ENCODE results near the gene RPL31.

The RPL31 gene

GRCh38 chr2:100995309-100996075 lies 6.6 kb upstream of the RPL31 start:
- ChIA-PET CTCF (no interaction called here), POLR2A (no interaction called here)
- no peaks in the 10 kb centered on the region for H3K36me3 ChIP-seq (ENCODE audit: control insufficient read depth in 4 of 4, insufficient read depth in 4 of 4, low read length in 3 of 4)
- no peak overlapping the region for H3K4me3 ChIP-seq (ENCODE audit: control insufficient read depth in 1 of 7, extremely low read depth in 1 of 7, insufficient read depth in 4 of 7, low read depth in 2 of 7, low read length in 6 of 7)
- H3K27ac ChIP-seq (ENCODE audit: insufficient read depth in 1 of 2, low read depth in 1 of 2, low read length in 2 of 2, poor library complexity in 1 of 2, severe bottlenecking in 2 of 2), result no peak overlapping the region
- no peak for DNase-seq
- H3K9me3 ChIP-seq (ENCODE audit: control extremely low read depth in 1 of 5, control insufficient read depth in 4 of 5, insufficient read depth in 2 of 5, low read depth in 1 of 5, low read length in 4 of 5), result no peaks in the 10 kb centered on the region
- WGBS (ENCODE audit: insufficient coverage), result 98% methylated on average over 18 of the region's 28 CpGs
- peaks cover 0 to 2% (median 0%) of the 10 kb centered on the region in 5 experiments for H3K27me3 ChIP-seq (replicated peaks in 2 of 5; ENCODE audit: control insufficient read depth in 4 of 5, insufficient read depth in 5 of 5, low read length in 4 of 5)
- no peaks in the 10 kb centered on the region for H3K4me1 ChIP-seq (ENCODE audit: control extremely low read depth in 1 of 4, control insufficient read depth in 4 of 4, insufficient read depth in 4 of 4, low read length in 3 of 4)

- no peak overlapping the region for H3K4me3 ChIP-seq (ENCODE audit: control insufficient read depth in 1 of 7, extremely low read depth in 1 of 7, insufficient read depth in 4 of 7, low read depth in 2 of 7, low read length in 6 of 7)
- no peak for DNase-seq
- H3K36me3 ChIP-seq (ENCODE audit: control insufficient read depth in 4 of 4, insufficient read depth in 4 of 4, low read length in 3 of 4), result no peaks in the 10 kb centered on the region
- WGBS (ENCODE audit: insufficient coverage), result 100% methylated on average over 3 of the region's 5 CpGs
- H3K27me3 ChIP-seq (replicated peaks in 2 of 5; ENCODE audit: control insufficient read depth in 4 of 5, insufficient read depth in 5 of 5, low read length in 4 of 5), result peaks cover 0 to 2% (median 0%) of the 10 kb centered on the region in 5 experiments
- ChIA-PET CTCF (no interaction called here), POLR2A (no interaction called here)
- H3K27ac ChIP-seq (ENCODE audit: insufficient read depth in 1 of 2, low read depth in 1 of 2, low read length in 2 of 2, poor library complexity in 1 of 2, severe bottlenecking in 2 of 2), result no peak overlapping the region
- H3K4me1 ChIP-seq (ENCODE audit: control extremely low read depth in 1 of 4, control insufficient read depth in 4 of 4, insufficient read depth in 4 of 4, low read length in 3 of 4), result peaks cover 0 to 7% (median 5%) of the 10 kb centered on the region in 4 experiments
- H3K9me3 ChIP-seq (ENCODE audit: control extremely low read depth in 1 of 5, control insufficient read depth in 4 of 5, insufficient read depth in 2 of 5, low read depth in 1 of 5, low read length in 4 of 5), result no peaks in the 10 kb centered on the region
These were observed 4.4 kb upstream of the RPL31 start for GRCh38 chr2:100997509-100998234.

GRCh38 chr2:100998235-100998573 lies 3.9 kb upstream of the RPL31 start:
- no peak for DNase-seq
- ChIA-PET POLR2A (no interaction called here), CTCF (interaction anchor here (0.9 kb wide), 1 partner anchor 39 kb away, joined by 3 read pairs; no protein-coding TSS in a partner anchor)
- H3K36me3 ChIP-seq (ENCODE audit: control insufficient read depth in 4 of 4, insufficient read depth in 4 of 4, low read length in 3 of 4), result peaks cover 0 to 5% (median 0%) of the 10 kb centered on the region in 4 experiments
- peaks cover 0 to 2% (median 0%) of the 10 kb centered on the region in 5 experiments for H3K27me3 ChIP-seq (replicated peaks in 2 of 5; ENCODE audit: control insufficient read depth in 4 of 5, insufficient read depth in 5 of 5, low read length in 4 of 5)
- H3K4me1 ChIP-seq (ENCODE audit: control extremely low read depth in 1 of 4, control insufficient read depth in 4 of 4, insufficient read depth in 4 of 4, low read length in 3 of 4), result peaks cover 5 to 12% (median 9%) of the 10 kb centered on the region in 4 experiments
- H3K27ac ChIP-seq (ENCODE audit: insufficient read depth in 1 of 2, low read depth in 1 of 2, low read length in 2 of 2, poor library complexity in 1 of 2, severe bottlenecking in 2 of 2), result no peak overlapping the region
- H3K4me3 ChIP-seq (ENCODE audit: control insufficient read depth in 1 of 7, extremely low read depth in 1 of 7, insufficient read depth in 4 of 7, low read depth in 2 of 7, low read length in 6 of 7), result no peak overlapping the region
- 100% methylated on average over 3 of the region's 6 CpGs for WGBS (ENCODE audit: insufficient coverage)
- H3K9me3 ChIP-seq (ENCODE audit: control extremely low read depth in 1 of 5, control insufficient read depth in 4 of 5, insufficient read depth in 2 of 5, low read depth in 1 of 5, low read length in 4 of 5), result no peaks in the 10 kb centered on the region

- ChIA-PET CTCF (no interaction called here), POLR2A (no interaction called here)
- Histone ChIP-seq H3K4me1 (ENCODE audit: control extremely low read depth in 1 of 4, control insufficient read depth in 4 of 4, insufficient read depth in 4 of 4, low read length in 3 of 4) (peaks cover 12 to 26% (median 19%) of the 10 kb centered on the region in 4 experiments), H3K9me3 (ENCODE audit: control extremely low read depth in 1 of 5, control insufficient read depth in 4 of 5, insufficient read depth in 2 of 5, low read depth in 1 of 5, low read length in 4 of 5) (no peaks in the 10 kb centered on the region), H3K36me3 (ENCODE audit: control insufficient read depth in 4 of 4, insufficient read depth in 4 of 4, low read length in 3 of 4) (peaks cover 5 to 23% (median 15%) of the 10 kb centered on the region in 4 experiments), H3K4me3 (ENCODE audit: control insufficient read depth in 1 of 7, extremely low read depth in 1 of 7, insufficient read depth in 4 of 7, low read depth in 2 of 7, low read length in 6 of 7) (no peak overlapping the region), H3K27ac (ENCODE audit: insufficient read depth in 1 of 2, low read depth in 1 of 2, low read length in 2 of 2, poor library complexity in 1 of 2, severe bottlenecking in 2 of 2) (no peak overlapping the region), H3K27me3 (replicated peaks in 2 of 5; ENCODE audit: control insufficient read depth in 4 of 5, insufficient read depth in 5 of 5, low read length in 4 of 5) (peaks cover 0 to 2% (median 0%) of the 10 kb centered on the region in 5 experiments)
- no CpG with 5 or more reads among the region's 2 CpGs for WGBS (ENCODE audit: insufficient coverage)
- DNase-seq, result no peak
These were observed 2.1 kb upstream of the RPL31 start for GRCh38 chr2:100999995-101000394.

- no peak for DNase-seq
- peak overlapping the region; percentile 92 to 98 (median 97) for H3K4me3 ChIP-seq (ENCODE audit: control insufficient read depth in 1 of 7, extremely low read depth in 1 of 7, insufficient read depth in 4 of 7, low read depth in 2 of 7, low read length in 6 of 7)
- peaks cover 0 to 2% (median 0%) of the 10 kb centered on the region in 5 experiments for H3K27me3 ChIP-seq (replicated peaks in 2 of 5; ENCODE audit: control insufficient read depth in 4 of 5, insufficient read depth in 5 of 5, low read length in 4 of 5)
- ChIA-PET CTCF (interaction anchor here (1.1 to 2.5 kb wide), 4 partner anchors 10 to 249 kb away, joined by 3 to 13 read pairs (median 4); no protein-coding TSS in a partner anchor), POLR2A (no interaction called here)
- WGBS (ENCODE audit: insufficient coverage), result under 1% methylated on average over 19 of the region's 26 CpGs
- peaks cover 18 to 50% (median 40%) of the 10 kb centered on the region in 4 experiments for H3K36me3 ChIP-seq (ENCODE audit: control insufficient read depth in 4 of 4, insufficient read depth in 4 of 4, low read length in 3 of 4)
- peak overlapping the region; percentile 89 to 95 for H3K27ac ChIP-seq (ENCODE audit: insufficient read depth in 1 of 2, low read depth in 1 of 2, low read length in 2 of 2, poor library complexity in 1 of 2, severe bottlenecking in 2 of 2)
- no peaks in the 10 kb centered on the region for H3K9me3 ChIP-seq (ENCODE audit: control extremely low read depth in 1 of 5, control insufficient read depth in 4 of 5, insufficient read depth in 2 of 5, low read depth in 1 of 5, low read length in 4 of 5)
- peaks cover 12 to 26% (median 19%) of the 10 kb centered on the region in 4 experiments for H3K4me1 ChIP-seq (ENCODE audit: control extremely low read depth in 1 of 4, control insufficient read depth in 4 of 4, insufficient read depth in 4 of 4, low read length in 3 of 4)
These were observed 631 bp downstream of the RPL31 start for GRCh38 chr2:101002562-101003277.

- H3K4me1 ChIP-seq (ENCODE audit: control extremely low read depth in 1 of 4, control insufficient read depth in 4 of 4, insufficient read depth in 4 of 4, low read length in 3 of 4), result peaks cover 12 to 26% (median 19%) of the 10 kb centered on the region in 4 experiments
- no peaks in the 10 kb centered on the region for H3K9me3 ChIP-seq (ENCODE audit: control extremely low read depth in 1 of 5, control insufficient read depth in 4 of 5, insufficient read depth in 2 of 5, low read depth in 1 of 5, low read length in 4 of 5)
- ChIA-PET CTCF (interaction anchor here (1.1 to 2.5 kb wide), 4 partner anchors 9 to 249 kb away, joined by 3 to 13 read pairs (median 4); no protein-coding TSS in a partner anchor), POLR2A (no interaction called here)
- peak overlapping the region in 6 of 7 experiments; percentile 92 to 98 (median 97) for H3K4me3 ChIP-seq (ENCODE audit: control insufficient read depth in 1 of 7, extremely low read depth in 1 of 7, insufficient read depth in 4 of 7, low read depth in 2 of 7, low read length in 6 of 7)
- H3K36me3 ChIP-seq (ENCODE audit: control insufficient read depth in 4 of 4, insufficient read depth in 4 of 4, low read length in 3 of 4), result peaks cover 18 to 56% (median 43%) of the 10 kb centered on the region in 4 experiments
- WGBS (ENCODE audit: insufficient coverage), result 72% methylated on average over 11 of the region's 12 CpGs
- peak overlapping the region; percentile 89 to 95 for H3K27ac ChIP-seq (ENCODE audit: insufficient read depth in 1 of 2, low read depth in 1 of 2, low read length in 2 of 2, poor library complexity in 1 of 2, severe bottlenecking in 2 of 2)
- peaks cover 0 to 2% (median 0%) of the 10 kb centered on the region in 5 experiments for H3K27me3 ChIP-seq (replicated peaks in 2 of 5; ENCODE audit: control insufficient read depth in 4 of 5, insufficient read depth in 5 of 5, low read length in 4 of 5)
- DNase-seq, result no peak
These were observed 1.2 kb downstream of the RPL31 start for GRCh38 chr2:101003278-101003775.
